Osteoblast (primary cell): ENCODE measurements around the gene DTX2. TPM values are rescaled to one million over a fixed set of nuclear protein-coding genes. Genes with fewer than 3 reads are reported as not detected.
A peak's percentile ranks its signal among the peaks of the same experiment; 100 is the strongest.
"Not testable (repeated sequence)": the region's sequence is repeated elsewhere in the genome, so short reads cannot be mapped to it uniquely, and the experiment has no call there.

Source experiments
- DNase-seq: peaks from one replicate; pipeline ENCODE4 v3.0.0; 2011; ENCODE audit warnings: low spot score, mixed read lengths; ENCODE audit not compliant: insufficient read length; ENCODE audit errors: missing footprints
- H2AFZ ChIP-seq: 2 replicates; pipeline ENCODE4 v1.6.0; 2011; ENCODE audit warnings: mild to moderate bottlenecking, low read length
- H3K27ac ChIP-seq: 2 replicates; pipeline ENCODE4 v1.5.1; 2011; ENCODE audit warnings: mild to moderate bottlenecking, low read depth, low read length, moderate library complexity
- H3K27me3 ChIP-seq: 2 replicates; pipeline ENCODE4 v1.6.0; 2012; ENCODE audit warnings: mild to moderate bottlenecking, control low read depth, inconsistent platforms, low read length, moderate library complexity; ENCODE audit not compliant: insufficient read depth
- H3K36me3 ChIP-seq: 2 replicates; pipeline ENCODE4 v1.5.1; 2011; ENCODE audit warnings: mild to moderate bottlenecking, low read length, control low read depth, moderate library complexity; ENCODE audit not compliant: insufficient read depth
- H3K4me1 ChIP-seq: 2 replicates; pipeline ENCODE4 v1.5.1; 2011; ENCODE audit warnings: mild to moderate bottlenecking, low read length, control low read depth, moderate library complexity; ENCODE audit not compliant: insufficient read depth
- H3K4me2 ChIP-seq: 2 replicates; pipeline ENCODE4 v1.6.0; 2011; ENCODE audit warnings: mild to moderate bottlenecking, low read length; ENCODE audit not compliant: insufficient read depth
- H3K4me3 ChIP-seq: fragments of 200-600 bp; sonication (generic); 3 replicates; pipeline ENCODE4 v1.5.1; 2012; ENCODE audit warnings: mild to moderate bottlenecking, low read length, inconsistent platforms; ENCODE audit not compliant: insufficient read depth
- H3K79me2 ChIP-seq: 2 replicates; pipeline ENCODE4 v1.6.0; 2012; ENCODE audit warnings: mild to moderate bottlenecking, low read length, control low read depth, inconsistent platforms; ENCODE audit not compliant: insufficient read depth
- H3K9me3 ChIP-seq: 2 replicates; pipeline ENCODE4 v1.5.1; 2011; ENCODE audit warnings: low read depth, low read length, control low read depth
- H4K20me1 ChIP-seq: 2 replicates; pipeline ENCODE4 v1.6.0; 2012; ENCODE audit warnings: mild to moderate bottlenecking, low read length, control low read depth; ENCODE audit not compliant: insufficient read depth
- total RNA-seq: library from RNA; depleted of rRNA; stranded (reverse); fragments of >200 nt; gene quantifications from 2 replicates; pipeline ENCODE4 v1.2.3, GENCODE V29; 2012

DTX2 gene
- total RNA-seq, 1 donor = 14.5 TPM

GRCh38 chr7:76445577-76446008 is 15.9 kb upstream of the DTX2 start:
- H2AFZ ChIP-seq = peak overlapping the region; percentile 67

DNA sequence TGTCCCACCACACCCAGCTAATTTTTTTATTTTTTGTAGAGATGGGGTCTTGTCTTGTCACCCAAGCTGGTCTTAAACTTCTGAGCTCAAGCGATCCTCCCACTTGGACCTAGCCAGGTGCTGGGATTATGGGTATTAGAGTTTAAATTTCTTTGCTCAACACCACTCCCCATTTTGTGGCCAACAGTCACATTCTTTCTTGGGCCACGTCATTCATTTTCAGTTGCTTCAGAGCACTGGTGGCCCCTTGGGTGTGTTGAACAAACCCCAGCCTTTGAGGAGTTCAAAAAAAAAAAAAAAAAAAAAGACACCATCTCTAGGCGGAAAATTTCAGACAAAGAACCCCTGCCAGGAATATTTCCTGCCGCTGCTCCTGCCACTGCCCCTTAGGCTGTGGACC is 4.5 kb upstream of the DTX2 start:
- not testable (repeated sequence) for DNase-seq

More at GRCh38 chr7:76445577-76446008, 15.9 kb upstream of the DTX2 start:
- not testable (repeated sequence) for H3K27ac ChIP-seq, H3K9me3 ChIP-seq, H3K4me3 ChIP-seq, DNase-seq, H3K79me2 ChIP-seq, H3K4me1 ChIP-seq, H3K27me3 ChIP-seq, H4K20me1 ChIP-seq, H3K36me3 ChIP-seq
- H3K4me2 ChIP-seq = peak overlapping the region; percentile 24

GRCh38 chr7:76458504-76458903 is 3.0 kb upstream of the DTX2 start:
- not testable (repeated sequence) for H3K4me2 ChIP-seq, H3K27ac ChIP-seq, H3K4me1 ChIP-seq, H3K27me3 ChIP-seq, DNase-seq, H3K79me2 ChIP-seq, H3K4me3 ChIP-seq, H2AFZ ChIP-seq, H4K20me1 ChIP-seq, H3K36me3 ChIP-seq, H3K9me3 ChIP-seq

More for the DNA sequence above, 4.5 kb upstream of the DTX2 start:
- not testable (repeated sequence) for H3K9me3 ChIP-seq, H3K4me3 ChIP-seq, H3K27ac ChIP-seq, H3K79me2 ChIP-seq, H3K4me1 ChIP-seq, H2AFZ ChIP-seq, H4K20me1 ChIP-seq, H3K4me2 ChIP-seq, H3K36me3 ChIP-seq, H3K27me3 ChIP-seq

- H3K4me3 ChIP-seq, H3K4me1 ChIP-seq, H3K4me2 ChIP-seq, H3K27me3 ChIP-seq, H4K20me1 ChIP-seq, H3K27ac ChIP-seq, H2AFZ ChIP-seq, H3K36me3 ChIP-seq, H3K79me2 ChIP-seq, DNase-seq, H3K9me3 ChIP-seq: not testable (repeated sequence)
These were observed 742 bp upstream of the DTX2 start for GRCh38 chr7:76460767-76461166.

- H2AFZ ChIP-seq, H3K27me3 ChIP-seq, H3K27ac ChIP-seq, H3K4me1 ChIP-seq, H3K4me3 ChIP-seq, H4K20me1 ChIP-seq, H3K36me3 ChIP-seq, H3K79me2 ChIP-seq, DNase-seq, H3K4me2 ChIP-seq, H3K9me3 ChIP-seq: not testable (repeated sequence)
These were observed 868 bp downstream of the DTX2 start for GRCh38 chr7:76462271-76462882.

DNA sequence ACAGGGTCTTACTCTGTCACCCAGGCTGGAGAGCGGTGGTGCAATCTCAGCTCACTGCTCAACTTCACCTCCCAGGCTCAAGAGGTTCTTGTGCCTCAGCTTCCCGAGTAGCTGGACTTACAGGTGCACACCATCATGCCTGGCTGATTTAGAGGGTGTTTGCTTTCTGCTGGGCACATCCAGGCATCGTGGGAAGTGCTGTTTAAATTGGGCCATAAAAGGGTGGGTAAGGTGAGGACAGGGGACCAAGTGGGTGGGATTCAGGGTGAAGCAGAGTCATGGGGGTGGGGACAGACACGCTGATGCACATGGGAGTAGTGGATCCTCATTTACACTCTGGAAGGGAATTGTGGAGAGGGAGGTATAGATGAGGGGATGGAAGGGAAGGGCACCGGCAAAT is 3.5 kb downstream of the DTX2 start:
- not testable (repeated sequence) for H3K36me3 ChIP-seq, H3K9me3 ChIP-seq

GRCh38 chr7:76465950-76466349 is 4.4 kb downstream of the DTX2 start:
- H3K4me2 ChIP-seq, H3K9me3 ChIP-seq, H3K27ac ChIP-seq, H4K20me1 ChIP-seq, H3K4me1 ChIP-seq, H3K36me3 ChIP-seq, H3K4me3 ChIP-seq, DNase-seq, H3K27me3 ChIP-seq, H2AFZ ChIP-seq, H3K79me2 ChIP-seq: not testable (repeated sequence)

More for the DNA sequence above, 3.5 kb downstream of the DTX2 start:
- not testable (repeated sequence) for H3K27ac ChIP-seq, H3K27me3 ChIP-seq, H3K4me1 ChIP-seq, H4K20me1 ChIP-seq, H3K79me2 ChIP-seq, H3K4me3 ChIP-seq, H3K4me2 ChIP-seq, DNase-seq, H2AFZ ChIP-seq

GRCh38 chr7:76467743-76468404 is 6.4 kb downstream of the DTX2 start:
- H3K4me1 ChIP-seq, H3K27me3 ChIP-seq, H3K36me3 ChIP-seq, H3K9me3 ChIP-seq, H3K27ac ChIP-seq, H2AFZ ChIP-seq, H3K4me2 ChIP-seq, H3K4me3 ChIP-seq, H3K79me2 ChIP-seq, H4K20me1 ChIP-seq: not testable (repeated sequence)
- peak; percentile 14 for DNase-seq

DNA sequence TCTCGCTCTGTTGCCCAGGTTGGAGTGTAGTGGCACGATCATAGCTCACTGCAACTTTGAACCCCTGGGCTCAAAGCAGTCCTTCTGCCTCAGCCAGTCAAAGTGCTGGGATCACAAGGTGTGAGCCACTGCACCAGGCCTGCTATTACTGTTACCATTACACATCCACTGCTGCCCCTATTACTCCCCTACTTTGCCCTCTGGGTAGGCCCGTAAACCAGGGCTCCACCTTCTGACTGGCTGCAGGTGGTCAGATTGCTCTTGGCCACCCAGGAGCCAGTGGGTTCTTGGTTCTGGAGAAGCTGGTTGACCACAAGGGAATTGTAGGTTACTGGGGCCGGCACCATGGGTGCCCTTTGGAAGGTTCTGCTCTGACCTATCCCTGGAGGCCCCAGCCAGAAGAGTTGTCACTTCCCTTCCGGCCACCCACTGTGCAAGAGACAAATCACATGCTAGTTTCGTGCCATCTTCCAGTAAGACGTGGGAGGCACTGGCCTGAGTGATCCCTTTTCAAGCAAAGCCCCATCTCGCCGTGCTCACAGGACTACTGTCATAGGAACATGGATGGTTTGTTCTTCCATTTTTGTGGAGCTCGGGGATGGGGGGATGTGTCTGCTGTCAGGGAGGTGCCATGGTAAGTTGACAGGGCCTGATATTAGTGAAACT is 10.2 kb downstream of the DTX2 start:
- H3K79me2 ChIP-seq, H3K4me3 ChIP-seq, H4K20me1 ChIP-seq, H3K27me3 ChIP-seq, H3K27ac ChIP-seq, H3K4me1 ChIP-seq, H3K4me2 ChIP-seq, DNase-seq, H3K9me3 ChIP-seq, H2AFZ ChIP-seq, H3K36me3 ChIP-seq: not testable (repeated sequence)
